Measurements from ENCODE around the gene MRRF. TPM values are rescaled to one million over a fixed set of nuclear protein-coding genes. Genes with fewer than 3 reads are reported as not detected.

MRRF gene
- total and polyA plus RNA-seq, 2 of the 4 experiments (the other 2 are of a cell fraction): 32.1 to 38.0 TPM

DNA sequence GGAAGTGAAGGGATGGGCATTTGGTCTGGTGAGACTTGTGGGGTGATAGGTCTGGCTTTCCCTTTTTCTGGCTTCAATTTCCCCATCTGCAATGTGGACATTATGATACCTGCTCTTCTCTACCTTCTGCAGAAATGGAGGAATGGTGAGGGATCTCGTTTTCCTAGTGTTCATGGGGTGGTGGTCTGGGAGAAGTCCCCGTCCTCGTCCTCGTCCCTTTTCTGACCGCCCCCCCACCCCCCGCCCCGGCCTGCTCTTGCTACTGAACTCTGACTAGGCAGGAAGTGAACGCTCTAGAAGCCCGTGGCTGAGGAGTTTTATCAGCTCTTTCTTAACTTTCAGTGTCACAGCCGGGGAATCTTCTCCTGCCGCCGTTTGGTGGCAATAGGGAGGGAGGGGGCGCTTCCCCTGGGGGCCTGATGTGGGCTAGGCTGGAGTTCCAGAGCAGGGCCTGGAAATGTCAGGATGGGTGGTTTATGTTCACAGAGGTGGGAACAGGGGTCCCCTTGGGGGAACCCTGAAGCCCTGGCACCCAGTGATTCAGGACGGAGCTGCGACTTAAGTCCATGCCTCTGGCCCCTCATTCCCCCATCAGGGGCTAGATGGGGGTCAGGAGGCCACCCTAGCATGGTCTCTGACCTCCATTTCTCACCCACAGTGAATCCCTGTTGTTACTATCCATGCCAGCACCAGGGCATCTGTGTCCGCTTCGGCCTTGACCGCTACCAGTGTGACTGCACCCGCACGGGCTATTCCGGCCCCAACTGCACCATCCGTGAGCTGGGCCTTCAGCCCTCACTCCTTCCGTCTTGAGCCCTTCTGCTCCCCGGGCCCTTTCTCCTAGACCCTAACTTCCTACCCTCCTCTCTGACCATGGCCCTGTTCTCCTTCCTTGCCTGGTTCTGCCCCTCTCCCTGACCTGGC, 112.8 kb downstream of the MRRF start:
- WGBS, 2 experiments (ENCODE audit: extremely low coverage in 2 of 2, insufficient read length in 1 of 2): 94% methylated on average over 8 of the region's 24 CpGs; no CpG with 5 or more reads in 1 of the 2 experiments
- Histone ChIP-seq H3K23ac (ENCODE audit: low read depth, low read length) (peak overlapping the region; percentile 67), H2BK20ac (ENCODE audit: low read depth, low read length) (peak overlapping the region; percentile 40), H2BK5ac (ENCODE audit: low read depth, low read length, poor library complexity, severe bottlenecking) (peak overlapping the region; percentile 69), H2BK120ac (ENCODE audit: low read depth, low read length) (peak overlapping the region; percentile 96), H3K4me2 (ENCODE audit: low read depth, low read length) (peak overlapping the region; percentile 11), H3K36me3 (ENCODE audit: control insufficient read depth, insufficient read depth, low read length) (peaks cover 38% of the 10 kb centered on the region), H3K27me3 (ENCODE audit: control insufficient read depth, insufficient read depth, low read length) (no peaks in the 10 kb centered on the region), H4K8ac (ENCODE audit: low read depth in 2 of 2, low read length in 2 of 2) (peak overlapping the region; percentile 26 to 90), H2AFZ (replicated peaks; ENCODE audit: low read length, poor library complexity) (peak overlapping the region; percentile 69), H3K4me1 (ENCODE audit: control insufficient read depth, insufficient read depth, low read length) (peaks cover 39% of the 10 kb centered on the region), H3K9me3 (ENCODE audit: control insufficient read depth, insufficient read depth, low read length) (peaks cover 3% of the 10 kb centered on the region; the same call in 1 of the 2 replicates), H3K27ac (ENCODE audit: insufficient read depth, low read length) (peak overlapping the region; percentile 76), H3K9ac (ENCODE audit: low read depth, low read length) (peak overlapping the region; percentile 3; the same call in 1 of the 2 replicates), H2BK15ac (ENCODE audit: low read depth, low read length) (peak overlapping the region; percentile 41; the same call in 1 of the 3 replicates), H3K79me1 (ENCODE audit: low read depth in 1 of 2, low read length in 2 of 2) (peaks cover 17 to 64% of the 10 kb centered on the region in 2 experiments; a peak in 3 of 4 replicates), H2AK5ac (ENCODE audit: low read depth, low read length) (peak overlapping the region; percentile 95), H4K91ac (ENCODE audit: insufficient read depth, low read depth, low read length) (peak overlapping the region; percentile 74), H3K14ac (replicated peaks; ENCODE audit: low read depth, low read length) (peak overlapping the region; percentile 70), H4K5ac (ENCODE audit: low read depth, low read length) (peak overlapping the region; percentile 22), H2AK9ac (replicated peaks; ENCODE audit: low read depth, low read length, poor library complexity) (peak overlapping the region; percentile 31), H3K56ac (ENCODE audit: extremely low read depth, insufficient read depth, low read length) (no peak overlapping the region), H3K4ac (ENCODE audit: low read depth, low read length) (peak overlapping the region; percentile 88), H3K4me3 (ENCODE audit: insufficient read depth, low read depth, low read length) (no peak overlapping the region), H4K20me1 (ENCODE audit: insufficient read depth, low read length) (no peaks in the 10 kb centered on the region), H3K9me1 (ENCODE audit: insufficient read depth, low read length) (peaks cover 36% of the 10 kb centered on the region), H3K18ac (ENCODE audit: low read depth, low read length) (peak overlapping the region; percentile 14)
- intact Hi-C loops (cut with micrococcal nuclease) (no loop called here), in situ Hi-C loops (cut with MboI; ENCODE audit: low sequenced_read_pairs) (loop anchor here (10.0 kb wide), 1 partner anchor 437 kb away; no protein-coding TSS in a partner anchor), dilution Hi-C loops (cut with HindIII; ENCODE audit: low sequenced_read_pairs, unreplicated experiment) (no loop called here)
- BruUV-seq (replicated peaks): no TSS peak
- no peak for ATAC-seq (ENCODE audit: low read depth)
- DNase-seq: peak; percentile 36
- ChIA-PET POLR2A (ENCODE audit: unreplicated experiment) (no interaction called here), CTCF (interaction anchor here (0.6 kb wide), 1 partner anchor 1818 kb away, joined by 6 read pairs; no protein-coding TSS in a partner anchor)
- TF ChIP-seq BHLHE40 (IDR thresholded peaks at IDR 0.05; ENCODE audit: low read depth, low read length): no peak
- no peak for TF ChIP-seq MXI1 (IDR thresholded peaks at IDR 0.05; ENCODE audit: borderline replicate concordance, low read depth, low read length)
- no peak for TF ChIP-seq MAZ (IDR thresholded peaks at IDR 0.05; ENCODE audit: borderline replicate concordance, low read depth, low read length)
- no peak for TF ChIP-seq NFE2L2 (IDR thresholded peaks at IDR 0.05; ENCODE audit: low read depth, low read length)
- TF ChIP-seq CEBPB (IDR thresholded peaks at IDR 0.05; ENCODE audit: low read depth, low read length): no peak
- TF ChIP-seq RCOR1 (IDR thresholded peaks at IDR 0.05; ENCODE audit: insufficient replicate concordance, low read length): no peak
- TF ChIP-seq, protein P1, sequence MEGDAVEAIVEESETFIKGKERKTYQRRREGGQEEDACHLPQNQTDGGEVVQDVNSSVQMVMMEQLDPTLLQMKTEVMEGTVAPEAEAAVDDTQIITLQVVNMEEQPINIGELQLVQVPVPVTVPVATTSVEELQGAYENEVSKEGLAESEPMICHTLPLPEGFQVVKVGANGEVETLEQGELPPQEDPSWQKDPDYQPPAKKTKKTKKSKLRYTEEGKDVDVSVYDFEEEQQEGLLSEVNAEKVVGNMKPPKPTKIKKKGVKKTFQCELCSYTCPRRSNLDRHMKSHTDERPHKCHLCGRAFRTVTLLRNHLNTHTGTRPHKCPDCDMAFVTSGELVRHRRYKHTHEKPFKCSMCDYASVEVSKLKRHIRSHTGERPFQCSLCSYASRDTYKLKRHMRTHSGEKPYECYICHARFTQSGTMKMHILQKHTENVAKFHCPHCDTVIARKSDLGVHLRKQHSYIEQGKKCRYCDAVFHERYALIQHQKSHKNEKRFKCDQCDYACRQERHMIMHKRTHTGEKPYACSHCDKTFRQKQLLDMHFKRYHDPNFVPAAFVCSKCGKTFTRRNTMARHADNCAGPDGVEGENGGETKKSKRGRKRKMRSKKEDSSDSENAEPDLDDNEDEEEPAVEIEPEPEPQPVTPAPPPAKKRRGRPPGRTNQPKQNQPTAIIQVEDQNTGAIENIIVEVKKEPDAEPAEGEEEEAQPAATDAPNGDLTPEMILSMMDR (conservative IDR thresholded peaks at IDR 0.05; ENCODE audit: low read depth, low read length): no peak
- no peak for TF ChIP-seq MAFK (IDR thresholded peaks at IDR 0.05; ENCODE audit: low read depth, low read length)
- TF ChIP-seq, protein P2, sequence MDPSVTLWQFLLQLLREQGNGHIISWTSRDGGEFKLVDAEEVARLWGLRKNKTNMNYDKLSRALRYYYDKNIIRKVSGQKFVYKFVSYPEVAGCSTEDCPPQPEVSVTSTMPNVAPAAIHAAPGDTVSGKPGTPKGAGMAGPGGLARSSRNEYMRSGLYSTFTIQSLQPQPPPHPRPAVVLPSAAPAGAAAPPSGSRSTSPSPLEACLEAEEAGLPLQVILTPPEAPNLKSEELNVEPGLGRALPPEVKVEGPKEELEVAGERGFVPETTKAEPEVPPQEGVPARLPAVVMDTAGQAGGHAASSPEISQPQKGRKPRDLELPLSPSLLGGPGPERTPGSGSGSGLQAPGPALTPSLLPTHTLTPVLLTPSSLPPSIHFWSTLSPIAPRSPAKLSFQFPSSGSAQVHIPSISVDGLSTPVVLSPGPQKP (IDR thresholded peaks at IDR 0.05; ENCODE audit: borderline replicate concordance, low read depth, low read length): no peak
- TF ChIP-seq SMC3 (IDR thresholded peaks at IDR 0.05; ENCODE audit: low read depth, low read length): no peak
- no peak for TF ChIP-seq FOS (IDR thresholded peaks at IDR 0.05; ENCODE audit: low read depth, low read length)
- TF ChIP-seq RFX5 (IDR thresholded peaks at IDR 0.05; ENCODE audit: low read depth, low read length): no peak
- no peak for TF ChIP-seq CHD1 (IDR thresholded peaks at IDR 0.05; ENCODE audit: low read depth, low read length)
- TF ChIP-seq RAD21 (IDR thresholded peaks at IDR 0.05; ENCODE audit: low read length): no peak

Data from IMR-90 (cell line).